HG03135 (cell line): ENCODE measurements around the gene F12.
"Not testable (repeated sequence)": the region's sequence is repeated elsewhere in the genome, so short reads cannot be mapped to it uniquely, and the experiment has no call there.

Experiments used
- ATAC-seq: cut with Tn5 transposase; IDR thresholded peaks from one replicate; pipeline ENCODE4 v1.9.1; 2021; ENCODE audit warnings: mild to moderate bottlenecking, moderate library complexity; ENCODE audit not compliant: unreplicated experiment

Gene F12

DNA sequence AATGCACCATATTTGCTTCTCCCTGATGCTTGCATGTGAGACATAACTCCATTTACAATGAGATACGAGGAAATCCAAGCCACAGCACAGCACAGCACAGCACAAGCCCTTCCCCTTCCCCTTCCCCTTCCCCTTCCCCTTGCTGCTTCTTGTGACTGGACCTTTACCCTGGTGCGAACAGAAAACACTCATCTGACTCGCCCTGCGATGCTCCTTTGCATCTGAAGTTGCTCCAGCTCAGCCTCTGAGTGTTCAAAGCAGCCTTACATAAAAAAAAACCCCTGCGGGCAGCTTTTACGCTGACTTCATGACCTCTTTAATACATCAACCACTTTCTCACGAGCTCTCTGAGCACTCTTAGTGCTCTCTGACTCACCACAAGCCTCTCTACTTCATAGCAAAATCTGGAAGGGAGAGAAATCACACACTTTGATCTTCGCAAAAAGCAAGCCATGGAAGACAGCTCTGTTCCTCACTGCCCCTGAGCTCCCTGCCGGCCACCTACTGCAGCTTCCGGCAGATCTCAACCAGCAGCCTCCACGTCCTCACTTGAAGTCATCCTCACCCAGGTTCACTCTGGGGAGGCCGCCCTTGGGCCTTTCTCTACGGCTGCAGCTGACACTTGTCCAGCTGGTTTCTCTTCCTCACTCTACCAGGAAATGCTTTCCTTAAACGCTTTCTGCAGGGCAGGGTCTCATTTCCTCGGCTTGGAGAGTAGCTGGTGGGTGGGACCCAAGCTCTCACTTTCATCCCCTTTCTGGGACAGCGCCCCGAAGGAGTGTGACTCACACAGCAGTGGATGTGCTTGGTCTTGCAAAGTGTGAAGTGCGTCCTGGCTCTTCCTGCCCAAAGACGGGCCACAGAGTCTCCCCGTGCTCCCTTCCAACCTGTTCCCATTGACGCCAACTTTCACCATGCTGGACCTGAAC is 19.9 kb downstream of the F12 start:
- no peak for ATAC-seq

DNA sequence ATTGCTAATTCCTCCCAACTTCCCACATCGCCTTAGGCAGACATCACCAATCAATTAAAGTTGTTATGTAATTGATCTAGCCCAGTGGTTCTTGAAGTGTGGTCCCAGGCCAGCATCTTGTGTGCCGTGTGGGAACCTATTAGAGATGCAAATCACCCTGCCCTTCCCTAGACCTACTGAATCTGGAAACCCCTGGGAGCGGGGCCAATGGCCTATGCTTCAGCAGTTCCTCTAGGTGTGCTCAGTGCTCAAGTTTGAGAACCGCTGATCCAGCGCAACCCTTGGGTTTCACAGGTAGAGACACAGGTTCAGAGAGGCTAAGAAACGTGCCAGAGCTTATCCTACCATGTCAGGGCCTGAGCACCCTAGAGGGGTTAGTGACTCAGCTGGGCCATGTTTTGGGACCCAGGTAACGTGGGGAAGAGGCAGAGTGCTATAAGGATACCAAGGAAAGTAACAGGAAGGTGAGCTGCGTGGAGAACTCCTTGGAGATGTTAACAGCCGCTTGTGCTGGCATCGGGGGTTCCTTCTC is 20.8 kb downstream of the F12 start:
- no peak for ATAC-seq

DNA sequence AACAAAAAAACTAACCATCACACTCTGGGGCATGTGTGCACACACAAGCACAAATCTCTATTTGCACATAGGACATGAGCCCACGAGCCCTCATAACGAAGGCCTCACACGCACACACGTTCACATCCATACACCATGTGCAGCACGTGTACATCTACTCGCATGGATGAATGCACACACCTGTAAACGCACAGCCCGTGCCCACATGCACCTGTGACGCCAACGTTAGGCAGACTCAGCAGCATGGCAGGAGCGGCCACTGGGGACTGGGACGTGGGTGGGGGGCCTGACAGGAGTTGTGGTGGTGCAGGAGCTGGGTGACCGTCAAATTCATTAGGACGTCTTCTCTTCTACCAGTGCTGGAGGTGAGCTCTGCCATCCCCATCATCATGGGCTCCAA is 22.0 kb downstream of the F12 start:
- no peak for ATAC-seq

DNA sequence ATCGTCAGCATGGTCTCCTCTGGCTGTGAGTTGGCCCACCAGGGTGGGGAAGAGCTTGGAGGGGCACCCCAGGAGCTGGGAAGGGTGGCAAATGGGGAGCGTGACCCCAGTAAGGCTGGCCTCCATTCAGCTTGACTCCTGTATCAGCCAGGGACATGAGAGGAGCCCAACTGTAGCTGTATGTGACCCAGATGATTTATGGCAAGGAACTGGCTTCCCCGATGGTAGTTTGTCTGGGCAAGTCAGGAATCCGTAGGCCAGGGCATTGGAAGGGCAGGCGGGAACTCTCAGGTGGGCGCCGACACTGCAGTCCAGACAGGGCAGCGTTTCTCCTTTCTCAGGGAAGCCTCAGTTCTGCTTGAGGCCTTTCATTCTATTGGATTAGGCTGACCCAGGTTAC is 22.8 kb downstream of the F12 start:
- ATAC-seq = no peak

DNA sequence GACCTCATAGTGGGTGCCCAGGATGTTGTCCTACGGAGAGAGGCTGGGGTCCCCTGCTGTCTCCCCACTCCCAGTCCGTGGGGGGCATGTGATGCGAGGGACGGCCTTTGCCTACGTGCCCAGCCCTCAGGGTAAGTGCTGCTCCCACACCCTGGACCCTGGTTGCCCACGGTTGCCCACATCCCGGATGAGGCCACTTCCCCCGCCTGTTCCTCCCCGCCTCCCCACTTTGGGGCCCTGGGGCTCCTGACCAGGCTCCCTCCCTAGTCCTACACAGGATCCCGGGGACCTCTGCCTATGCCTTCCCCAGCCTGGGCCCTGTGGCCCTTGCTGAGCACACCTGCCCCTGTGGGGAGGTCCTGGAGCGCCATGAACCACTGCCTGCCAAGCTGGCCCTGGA is 23.6 kb downstream of the F12 start:
- no peak for ATAC-seq

DNA sequence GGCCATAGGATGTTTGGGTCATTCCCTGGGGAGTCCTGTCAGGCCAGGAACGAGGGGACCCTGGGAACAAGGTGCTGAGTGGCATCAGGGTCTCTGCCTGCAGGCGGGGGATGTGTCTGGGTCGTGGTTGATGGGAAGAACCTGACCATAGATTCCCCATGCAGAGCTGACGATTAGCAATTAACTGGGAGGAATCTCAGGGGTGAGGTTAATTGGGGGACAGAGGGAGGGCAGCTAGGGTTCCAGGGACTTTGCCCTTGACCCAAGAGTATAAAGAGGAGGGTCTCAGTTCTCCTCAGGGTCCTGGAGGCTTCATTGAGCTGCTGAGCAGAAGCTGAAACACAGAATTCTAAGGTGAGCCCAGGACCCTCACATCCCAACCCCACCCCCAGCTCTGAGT is 25.2 kb downstream of the F12 start, which contains the start of gene SLC34A1:
SLC34A1 (plus strand) TSS at position 301 of the 400 bp plus-strand sequence. CDS start 1,308 bp downstream, outside the sequence.
- no peak for ATAC-seq

DNA sequence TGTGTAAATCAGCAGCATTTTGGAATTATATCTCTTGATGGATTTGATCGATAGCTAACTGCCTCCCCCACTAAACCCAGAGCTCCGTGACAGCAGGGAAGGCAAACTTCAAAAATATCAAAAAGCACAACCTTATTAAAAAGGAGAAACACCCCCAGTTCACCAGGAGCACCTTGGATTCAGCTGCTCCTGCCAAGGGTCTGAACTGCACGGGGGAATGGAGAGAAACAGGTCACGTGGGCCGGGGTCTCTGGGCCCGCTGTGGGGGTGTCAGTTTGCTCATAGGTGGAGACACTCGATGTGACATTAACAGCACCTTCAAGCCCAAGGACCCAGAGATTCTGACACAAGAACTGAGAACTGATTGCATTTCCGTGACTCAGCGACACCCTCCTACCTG is 26.2 kb downstream of the F12 start:
- no peak for ATAC-seq

DNA sequence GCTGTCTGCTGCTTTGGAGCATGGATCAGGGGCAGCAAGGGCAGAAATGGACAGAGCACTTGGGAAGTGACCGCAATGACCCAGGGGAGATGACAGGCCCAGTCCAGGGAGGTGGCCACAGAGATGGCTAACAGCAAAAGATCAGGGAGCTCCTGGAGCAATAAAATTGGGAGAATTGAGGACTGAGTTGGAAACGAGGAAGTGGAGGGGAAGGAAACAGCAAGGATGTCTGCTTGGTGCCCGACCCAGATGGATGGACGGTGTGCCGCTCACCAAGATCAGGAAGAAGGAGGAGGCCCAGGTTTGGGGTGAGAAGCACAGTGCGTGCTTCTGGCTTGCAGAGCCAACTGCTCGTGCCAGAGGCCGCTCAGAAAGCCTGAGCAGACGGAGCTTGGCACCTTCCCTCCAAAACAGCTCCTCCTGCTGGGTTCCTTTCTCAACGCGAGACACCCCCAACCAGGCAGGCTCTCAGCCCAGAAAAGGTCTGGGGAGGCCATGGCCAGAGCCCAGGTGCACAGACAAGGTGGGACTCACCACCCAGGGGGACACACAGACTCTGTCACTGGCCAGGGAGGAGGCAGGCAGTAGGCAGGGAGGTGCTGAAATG is 26.8 kb downstream of the F12 start:
- ATAC-seq = no peak

DNA sequence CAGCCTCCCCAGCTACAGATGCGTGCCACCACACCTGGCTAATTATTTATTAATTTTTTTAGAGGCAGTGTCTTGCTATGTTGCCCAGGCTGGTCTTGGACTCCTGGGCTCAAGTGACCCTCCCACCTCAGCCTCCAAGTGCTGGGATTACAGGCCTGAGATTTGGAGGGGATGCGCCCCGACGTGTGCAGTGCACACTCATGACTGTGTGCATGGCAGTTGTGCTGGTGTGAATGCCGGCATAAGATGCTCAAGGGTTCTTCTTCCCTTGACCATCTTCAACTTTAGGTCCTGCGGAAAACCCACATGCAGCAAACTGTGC is 28.6 kb downstream of the F12 start:
- ATAC-seq = no peak

DNA sequence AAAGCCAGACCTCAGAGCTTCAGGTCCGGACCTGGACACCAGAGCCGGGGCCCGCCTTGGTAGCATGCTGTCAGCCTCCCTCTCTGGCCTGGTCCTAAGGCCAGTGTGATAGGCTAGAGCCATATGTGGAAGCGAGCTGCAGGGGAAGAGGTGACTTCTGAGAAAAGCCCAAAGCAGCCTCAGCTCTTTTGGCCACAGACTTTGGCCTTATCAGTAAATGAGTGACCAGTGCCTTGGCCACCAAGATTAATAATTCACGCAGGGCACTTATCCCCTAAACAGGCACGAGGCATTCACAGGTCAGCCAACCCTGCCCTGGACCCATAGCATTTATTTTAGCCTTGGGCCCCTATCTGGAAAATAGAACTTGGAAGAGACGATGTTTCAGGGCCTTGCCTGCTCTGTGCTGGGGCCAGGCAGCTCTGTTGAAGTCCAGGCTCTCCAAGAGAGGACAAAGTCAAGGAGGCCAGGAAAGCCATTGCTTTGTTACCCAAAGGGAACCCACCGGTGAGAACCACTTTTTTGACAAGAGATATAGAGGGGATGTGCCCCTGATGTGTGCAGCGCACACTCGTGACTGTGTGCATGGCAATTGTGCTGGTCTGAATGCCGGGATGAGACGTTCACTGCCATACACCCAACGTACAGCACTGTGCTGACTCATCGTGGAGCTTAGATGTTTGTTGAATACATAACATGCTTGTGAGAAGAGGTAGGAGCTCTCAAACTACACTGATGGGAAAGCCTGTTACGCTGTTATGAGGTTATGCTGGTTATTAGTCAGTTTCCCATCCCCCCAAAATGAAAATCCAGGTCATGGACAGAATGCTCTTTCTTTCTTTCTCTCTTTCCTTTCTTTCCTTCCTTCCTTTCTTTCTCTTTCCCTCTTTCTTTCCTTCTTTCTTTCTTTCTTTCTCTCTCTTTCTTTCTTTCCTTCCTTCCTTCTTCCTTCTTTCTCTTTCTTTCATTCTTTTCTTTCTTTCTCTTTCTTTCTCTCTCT is 30.2 kb downstream of the F12 start:
- ATAC-seq = peak; percentile 53

DNA sequence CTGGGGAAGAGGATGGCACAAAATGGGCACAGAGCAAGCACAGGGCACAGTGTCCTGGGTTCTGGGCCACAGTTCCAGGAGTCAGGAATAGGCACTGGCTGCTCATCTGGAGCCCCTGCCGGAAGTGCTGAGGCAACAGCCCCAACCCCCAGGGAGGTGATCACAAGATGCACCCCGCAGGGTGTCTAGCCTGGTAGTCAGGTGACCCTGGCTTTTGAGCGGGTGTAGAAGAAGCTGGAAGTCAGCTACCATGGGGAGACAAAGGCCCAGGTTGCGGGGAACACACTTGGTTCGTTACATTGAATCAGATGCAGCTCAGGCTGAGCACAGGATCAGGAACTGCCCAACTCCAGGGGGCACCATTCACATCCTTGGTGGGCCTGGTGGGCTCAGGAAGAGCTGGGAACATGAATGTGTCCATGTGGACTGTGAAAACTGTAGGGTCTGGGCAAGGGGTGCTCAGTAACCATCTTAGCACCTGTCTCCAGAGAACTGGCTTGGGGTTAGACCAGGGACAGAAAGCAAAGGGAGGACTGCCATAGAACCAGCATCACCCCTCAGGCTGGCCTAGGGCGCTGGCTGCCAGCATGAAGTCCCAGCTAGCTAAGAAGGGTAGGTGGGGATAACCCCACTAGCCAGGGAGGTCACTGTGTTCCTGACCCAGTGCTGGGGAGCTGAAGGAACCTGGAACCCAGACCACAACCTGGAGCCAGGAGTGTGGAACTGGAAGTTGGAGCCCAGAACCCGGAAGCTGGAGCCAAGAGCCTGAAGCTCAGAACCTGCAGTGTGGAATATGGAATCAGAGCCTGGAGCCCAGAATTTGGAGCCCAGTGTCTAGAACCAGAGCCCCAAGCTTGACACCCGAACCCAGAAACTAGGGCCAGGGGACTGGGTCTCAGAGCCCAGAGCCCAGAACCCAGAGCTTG is 31.2 kb downstream of the F12 start:
- ATAC-seq = no peak

DNA sequence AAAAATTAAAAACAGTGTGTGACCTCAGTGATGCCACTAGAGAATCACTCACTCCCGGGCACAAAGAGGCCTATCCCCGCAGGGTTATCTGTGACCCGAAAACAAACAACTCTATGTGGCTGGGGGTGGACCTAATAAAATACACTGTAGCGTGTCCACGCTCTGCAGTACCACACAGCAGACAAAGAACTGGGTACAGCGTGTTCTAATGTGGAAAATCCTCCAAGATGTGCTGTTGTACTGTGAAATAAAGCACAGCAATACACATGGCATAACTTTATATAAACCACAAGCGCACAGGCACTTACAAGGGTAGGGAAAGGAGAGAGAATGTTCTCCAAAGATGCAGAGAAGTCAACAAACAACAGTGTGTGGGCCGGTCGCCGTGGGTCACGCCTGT is 33.3 kb downstream of the F12 start:
- no peak for ATAC-seq

DNA sequence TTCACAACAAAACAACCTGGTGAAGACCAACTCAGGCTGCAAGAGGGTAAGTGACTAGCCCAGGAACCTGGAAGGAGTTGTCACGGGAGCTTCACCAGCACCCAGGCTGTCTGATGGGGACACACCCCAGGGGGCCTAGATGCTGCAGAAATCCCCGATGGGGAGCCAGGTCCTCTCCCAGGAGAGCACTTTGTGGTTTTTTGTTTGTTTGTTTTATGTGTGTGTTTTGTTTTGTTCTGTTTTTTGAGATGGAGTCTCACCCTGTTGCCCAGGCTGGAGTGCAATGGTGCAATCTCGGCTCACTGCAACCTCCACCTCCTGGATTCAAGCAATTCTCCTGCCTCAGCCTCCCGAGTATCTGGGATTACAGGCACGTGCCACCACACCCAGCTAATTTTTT is 33.8 kb downstream of the F12 start:
- not testable (repeated sequence) for ATAC-seq

DNA sequence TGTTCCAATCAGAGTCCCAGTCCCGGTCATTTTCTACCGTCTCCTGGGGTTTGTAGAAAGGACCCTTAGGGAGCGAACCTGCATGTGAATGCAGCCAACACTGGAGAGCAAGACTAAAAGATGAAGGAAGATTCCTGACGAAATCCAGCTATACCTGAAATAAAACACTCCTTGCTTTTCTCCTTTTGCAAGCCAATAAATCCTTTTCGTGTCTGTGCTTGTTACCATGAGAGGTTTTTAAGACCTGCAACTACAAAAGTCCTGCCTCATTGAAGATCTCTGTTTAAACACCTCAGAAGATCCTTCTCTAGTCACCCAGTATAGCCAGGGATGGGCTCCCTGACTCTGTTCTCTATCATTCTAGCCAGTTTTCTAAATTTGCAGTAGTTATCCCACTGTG is 35.2 kb downstream of the F12 start:
- ATAC-seq = no peak

DNA sequence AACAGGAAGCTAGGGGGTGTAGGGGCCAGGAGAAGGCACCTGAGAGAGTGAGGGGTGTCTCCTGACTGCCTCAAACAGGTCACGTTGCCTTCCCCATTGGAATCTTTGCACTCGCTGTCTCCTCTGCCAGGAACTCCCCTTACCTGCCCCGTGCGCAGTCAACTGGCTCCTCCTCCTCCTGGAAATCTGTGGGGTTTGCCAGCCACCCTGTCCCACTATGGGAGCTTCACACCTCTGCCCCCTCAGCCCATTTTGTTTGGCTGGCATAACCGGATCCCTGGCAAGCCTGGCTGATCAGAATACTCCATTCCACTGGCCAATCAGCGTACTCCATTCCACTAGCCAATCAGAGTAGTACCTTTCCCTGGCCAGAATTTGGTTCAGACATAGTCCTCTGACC is 35.6 kb downstream of the F12 start:
- ATAC-seq = no peak

DNA sequence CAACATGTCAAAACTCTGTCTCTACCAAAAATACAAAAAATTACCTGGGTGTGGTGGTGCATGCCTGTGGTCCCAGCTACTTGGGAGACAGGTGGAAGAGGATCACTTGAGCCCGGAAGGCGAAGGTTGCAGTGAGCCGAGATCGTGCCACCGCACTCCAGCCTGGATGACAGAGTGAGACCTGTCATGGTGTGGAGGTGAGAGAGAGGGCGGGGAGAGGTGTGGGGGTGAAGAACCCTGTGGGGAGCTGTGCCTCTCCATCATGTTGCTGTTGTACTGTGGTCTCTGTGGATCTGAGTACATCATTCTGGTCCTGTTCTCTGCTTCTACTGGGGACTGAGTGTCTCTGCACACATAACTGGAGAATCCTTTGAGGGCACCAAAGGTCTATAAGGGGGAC is 36.5 kb downstream of the F12 start:
- ATAC-seq = no peak

DNA sequence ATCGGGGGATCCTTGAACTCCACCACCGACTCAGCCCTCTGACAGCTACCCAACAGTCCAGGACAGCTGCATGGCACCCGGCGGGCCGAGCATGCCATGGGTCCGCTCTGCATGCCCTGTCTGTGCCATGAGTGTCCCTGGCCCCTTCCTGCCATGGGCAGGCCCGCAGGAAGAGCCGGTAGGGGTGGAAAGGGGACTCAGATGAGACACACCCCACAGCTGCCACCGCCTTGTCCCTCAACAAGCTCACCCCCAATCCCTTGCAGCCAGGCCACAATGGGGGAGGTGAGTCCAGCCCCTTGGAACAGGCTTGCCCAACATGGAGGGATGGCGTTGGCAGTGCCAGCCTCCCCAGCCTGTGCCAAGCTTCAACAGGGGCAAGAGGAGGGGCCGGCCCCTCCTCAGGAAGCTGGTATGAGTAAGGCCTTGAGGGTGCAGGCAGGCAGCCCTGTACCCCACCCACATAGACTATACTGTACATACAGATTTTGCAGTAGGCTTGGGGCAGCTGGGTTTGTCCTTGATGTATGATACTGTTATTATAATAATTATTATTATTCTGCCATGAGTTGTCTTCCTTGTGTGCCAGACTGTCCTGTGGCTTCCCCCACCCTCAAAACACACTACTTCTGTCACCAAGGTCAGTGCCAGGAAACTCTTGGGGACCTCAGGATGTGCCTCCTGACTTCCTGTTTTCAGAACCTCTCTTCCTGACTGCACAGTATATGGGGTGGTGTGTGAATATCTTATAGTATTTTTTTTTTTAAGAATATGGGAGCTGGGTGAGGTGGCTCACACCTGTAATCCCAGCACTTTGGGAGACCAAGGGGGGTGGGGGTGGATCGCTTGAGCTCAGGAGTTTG is 37.1 kb downstream of the F12 start:
- ATAC-seq = no peak

DNA sequence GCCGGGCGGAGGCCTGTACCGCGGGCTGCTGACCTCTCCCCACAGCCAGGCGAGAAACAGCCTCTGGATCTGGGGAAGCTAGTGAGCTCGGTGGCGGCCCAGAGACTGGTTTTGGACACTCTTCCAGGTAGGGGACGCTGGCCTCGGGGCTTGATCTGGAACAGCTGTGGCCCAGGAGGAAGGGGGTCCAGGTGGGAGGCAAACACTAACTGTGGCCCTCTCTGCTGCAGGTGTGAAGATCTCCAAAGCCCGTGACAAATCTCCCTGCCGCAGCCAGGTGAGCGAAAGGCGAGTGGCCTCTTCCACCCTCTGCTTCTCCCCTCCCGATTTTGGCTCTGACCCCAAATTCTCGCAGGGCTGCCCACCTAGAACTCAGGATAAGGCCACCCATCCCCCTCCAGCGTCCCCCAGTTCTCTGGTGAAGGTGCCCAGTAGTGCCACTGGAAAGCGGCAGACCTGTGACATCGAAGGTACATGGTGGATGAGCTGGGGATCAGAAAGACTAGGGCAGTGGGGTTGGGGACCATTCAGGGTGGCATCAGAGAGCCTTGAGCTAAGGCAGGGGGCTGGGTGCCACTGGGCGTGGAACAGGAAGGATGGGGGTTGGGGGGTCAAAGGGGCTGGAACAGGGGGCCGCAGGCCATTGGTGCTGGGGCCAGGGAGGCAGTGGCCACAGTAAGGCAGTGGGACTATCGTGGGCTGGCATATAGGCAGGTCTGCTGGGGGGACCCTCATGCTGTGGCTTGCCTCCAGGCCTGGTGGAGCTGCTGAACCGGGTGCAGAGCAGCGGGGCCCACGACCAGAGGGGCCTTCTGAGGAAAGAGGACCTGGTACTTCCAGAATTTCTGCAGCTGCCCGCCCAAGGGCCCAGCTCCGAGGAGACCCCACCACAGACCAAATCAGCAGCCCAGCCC is 38.0 kb downstream of the F12 start:
- no peak for ATAC-seq
